ENCODE results near the gene PLAAT2. TPM values are rescaled to one million over a fixed set of nuclear protein-coding genes. Genes with fewer than 3 reads are reported as not detected.
A peak's percentile ranks its signal among the peaks of the same experiment; 100 is the strongest.
"Not testable (repeated sequence)": the region's sequence is repeated elsewhere in the genome, so short reads cannot be mapped to it uniquely, and the experiment has no call there.

The PLAAT2 gene
- total and polyA plus RNA-seq, 9 donors: 0.30 to 0.36 TPM; not detected in 7

- not testable (repeated sequence) for H3K4me3 ChIP-seq (ENCODE audit: low read length); H3K9me3 ChIP-seq (replicated peaks; ENCODE audit: control insufficient read depth, low read depth, low read length); H3K4me1 ChIP-seq (ENCODE audit: control insufficient read depth, insufficient read depth, low read length); H3K36me3 ChIP-seq (ENCODE audit: control insufficient read depth, insufficient read depth, low read length); H3K27ac ChIP-seq (ENCODE audit: low read length); H3K27me3 ChIP-seq (ENCODE audit: control insufficient read depth, insufficient read depth, low read length); DNase-seq
- 90% methylated on average over 21 of the region's 31 CpGs for WGBS (ENCODE audit: insufficient coverage)
Measured at GRCh38 chr11:63550156-63550700, 13.0 kb downstream of the PLAAT2 start.

DNA sequence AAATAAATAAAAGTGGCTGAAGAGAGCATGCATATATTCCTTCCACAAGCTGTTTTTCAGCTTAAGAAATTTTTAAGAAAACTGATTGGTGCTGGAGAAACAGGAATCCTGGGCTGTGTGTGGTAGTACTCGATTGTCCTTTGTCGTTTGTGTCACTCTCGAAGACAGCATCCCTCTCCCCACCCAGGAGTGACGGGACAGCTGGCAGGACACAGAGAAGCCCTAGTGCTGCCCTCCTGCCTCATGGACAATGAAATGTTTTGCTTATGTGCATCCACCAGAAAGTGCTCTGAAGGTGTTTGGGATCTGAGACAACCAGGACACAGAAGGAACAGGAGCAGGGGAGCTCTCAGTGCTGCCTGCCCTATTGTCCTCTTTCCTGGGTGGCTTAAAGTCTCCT is 13.8 kb downstream of the PLAAT2 start:
- Histone ChIP-seq H3K4me1 (ENCODE audit: control insufficient read depth, insufficient read depth, low read length) (peaks cover 8% of the 10 kb centered on the region), H3K9me3 (replicated peaks; ENCODE audit: control insufficient read depth, low read depth, low read length) (no peaks in the 10 kb centered on the region), H3K27me3 (ENCODE audit: control insufficient read depth, insufficient read depth, low read length) (no peaks in the 10 kb centered on the region), H3K27ac (ENCODE audit: low read length) (no peak overlapping the region), H3K4me3 (ENCODE audit: low read length) (no peak overlapping the region), H3K36me3 (ENCODE audit: control insufficient read depth, insufficient read depth, low read length) (peaks cover 5% of the 10 kb centered on the region)
- no CpG with 5 or more reads among the region's 4 CpGs for WGBS (ENCODE audit: insufficient coverage)
- no peak for DNase-seq

GRCh38 chr11:63548178-63548577 is 15.0 kb downstream of the PLAAT2 start:
- Histone ChIP-seq H3K4me3 (ENCODE audit: low read length) (no peak overlapping the region), H3K4me1 (ENCODE audit: control insufficient read depth, insufficient read depth, low read length) (peaks cover 5% of the 10 kb centered on the region), H3K27ac (ENCODE audit: low read length) (no peak overlapping the region), H3K36me3 (ENCODE audit: control insufficient read depth, insufficient read depth, low read length) (peaks cover 5% of the 10 kb centered on the region), H3K27me3 (ENCODE audit: control insufficient read depth, insufficient read depth, low read length) (no peaks in the 10 kb centered on the region), H3K9me3 (replicated peaks; ENCODE audit: control insufficient read depth, low read depth, low read length) (no peaks in the 10 kb centered on the region)
- WGBS (ENCODE audit: insufficient coverage): 73% methylated on average over 4 of the region's 4 CpGs
- DNase-seq: no peak

DNA sequence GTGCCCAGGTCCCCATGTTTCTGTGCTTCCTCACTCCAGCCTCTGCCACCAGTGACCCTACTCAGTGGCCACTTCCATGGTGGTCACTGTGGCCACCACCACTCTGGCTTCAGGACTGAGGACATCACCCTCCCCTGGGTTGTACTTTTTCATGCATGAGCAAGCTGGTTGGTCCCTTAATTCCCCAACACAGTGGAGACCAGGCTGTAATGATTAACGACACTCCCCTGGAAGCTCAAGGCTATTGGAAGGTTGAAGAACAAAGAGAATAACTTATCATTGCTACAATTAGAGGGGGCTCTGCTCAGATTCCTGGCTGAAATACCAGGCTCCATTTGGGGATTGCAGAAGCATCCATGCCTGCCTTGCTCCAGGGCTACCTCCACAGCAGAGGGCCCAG is 16.1 kb downstream of the PLAAT2 start:
- Histone ChIP-seq H3K36me3 (ENCODE audit: control insufficient read depth, insufficient read depth, low read length) (peaks cover 5% of the 10 kb centered on the region), H3K27me3 (ENCODE audit: control insufficient read depth, insufficient read depth, low read length) (no peaks in the 10 kb centered on the region), H3K4me1 (ENCODE audit: control insufficient read depth, insufficient read depth, low read length) (peaks cover 5% of the 10 kb centered on the region), H3K9me3 (replicated peaks; ENCODE audit: control insufficient read depth, low read depth, low read length) (no peaks in the 10 kb centered on the region), H3K27ac (ENCODE audit: low read length) (no peak overlapping the region), H3K4me3 (ENCODE audit: low read length) (no peak overlapping the region)
- no peak for DNase-seq
- WGBS (ENCODE audit: insufficient coverage): no CpG with 5 or more reads among the region's 1 CpG

DNA sequence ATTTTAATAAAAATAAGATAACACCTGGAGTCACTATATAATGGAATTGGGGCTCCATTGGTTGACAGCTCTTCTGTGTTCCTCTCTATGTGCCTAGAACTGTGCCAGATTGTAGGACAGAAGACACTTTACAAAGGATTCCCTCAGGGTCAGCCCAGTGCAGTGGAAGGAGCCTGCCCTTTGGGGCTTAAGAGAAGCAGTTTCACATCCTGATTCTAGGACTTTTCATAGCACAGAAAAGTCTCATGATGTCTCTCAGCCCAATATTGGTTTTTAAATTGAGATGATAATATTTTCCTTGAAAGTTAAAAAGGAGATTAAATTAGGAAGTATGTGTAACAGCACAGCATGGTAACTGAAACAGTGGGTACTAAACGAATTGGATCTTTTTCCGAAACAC is 19.5 kb downstream of the PLAAT2 start:
- no peaks in the 10 kb centered on the region for H3K4me1 ChIP-seq (ENCODE audit: control insufficient read depth, insufficient read depth, low read length)
- no peak overlapping the region for H3K27ac ChIP-seq (ENCODE audit: low read length)
- no CpG with 5 or more reads among the region's 2 CpGs for WGBS (ENCODE audit: insufficient coverage)
- no peaks in the 10 kb centered on the region for H3K9me3 ChIP-seq (replicated peaks; ENCODE audit: control insufficient read depth, low read depth, low read length)
- H3K4me3 ChIP-seq (ENCODE audit: low read length): no peak overlapping the region
- H3K27me3 ChIP-seq (ENCODE audit: control insufficient read depth, insufficient read depth, low read length): no peaks in the 10 kb centered on the region
- peaks cover 5% of the 10 kb centered on the region for H3K36me3 ChIP-seq (ENCODE audit: control insufficient read depth, insufficient read depth, low read length)
- no peak for DNase-seq

GRCh38 chr11:63542506-63542905 is 20.7 kb downstream of the PLAAT2 start:
- not testable (repeated sequence) for H3K27ac ChIP-seq (ENCODE audit: low read length); DNase-seq; H3K4me1 ChIP-seq (ENCODE audit: control insufficient read depth, insufficient read depth, low read length); H3K4me3 ChIP-seq (ENCODE audit: low read length); H3K9me3 ChIP-seq (replicated peaks; ENCODE audit: control insufficient read depth, low read depth, low read length); H3K27me3 ChIP-seq (ENCODE audit: control insufficient read depth, insufficient read depth, low read length); H3K36me3 ChIP-seq (ENCODE audit: control insufficient read depth, insufficient read depth, low read length)
- no CpG with 5 or more reads among the region's 2 CpGs for WGBS (ENCODE audit: insufficient coverage)

GRCh38 chr11:63537293-63538101 is 25.7 kb downstream of the PLAAT2 start:
- Histone ChIP-seq H3K36me3 (ENCODE audit: control insufficient read depth, insufficient read depth, low read length) (no peaks in the 10 kb centered on the region), H3K4me3 (ENCODE audit: low read length) (peak overlapping the region; percentile 41), H3K27ac (ENCODE audit: low read length) (peak overlapping the region; percentile 91), H3K27me3 (ENCODE audit: control insufficient read depth, insufficient read depth, low read length) (no peaks in the 10 kb centered on the region), H3K4me1 (ENCODE audit: control insufficient read depth, insufficient read depth, low read length) (peaks cover 23% of the 10 kb centered on the region), H3K9me3 (replicated peaks; ENCODE audit: control insufficient read depth, low read depth, low read length) (no peaks in the 10 kb centered on the region)
- peak; percentile 80 for DNase-seq
- WGBS (ENCODE audit: insufficient coverage): 46% methylated on average over 4 of the region's 8 CpGs

DNA sequence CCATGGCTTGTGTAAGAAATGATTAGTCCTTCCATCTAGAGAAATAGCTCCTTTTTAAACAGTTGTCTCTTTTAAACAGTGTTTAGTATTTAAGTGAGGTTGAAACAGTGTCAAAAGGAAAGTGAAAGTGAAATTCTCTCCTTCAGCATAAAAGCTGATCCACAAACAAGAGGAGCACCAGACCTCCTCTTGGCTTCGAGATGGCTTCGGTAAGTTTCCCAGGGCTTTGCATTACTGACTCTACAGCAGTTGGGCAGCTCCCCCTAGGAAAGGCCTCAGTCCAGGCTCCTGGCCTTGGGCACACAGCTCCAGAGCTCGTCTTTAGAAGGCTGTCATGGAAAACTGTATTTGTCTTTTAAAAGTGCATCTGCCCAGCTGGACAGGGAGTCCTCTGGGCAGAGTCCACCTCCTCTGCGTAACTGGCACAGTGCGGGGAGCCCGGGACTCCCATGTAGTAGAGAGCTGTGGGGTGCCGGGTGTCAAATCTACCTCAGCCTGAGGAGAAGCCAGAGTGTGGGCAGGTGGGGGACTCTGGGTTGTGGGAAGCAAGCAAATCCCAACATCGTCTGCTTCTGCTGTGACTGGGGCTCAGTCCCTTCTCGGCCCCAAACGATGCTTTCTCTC is 26.4 kb downstream of the PLAAT2 start, which contains the start of gene PLAAT4:
PLAAT4 (plus strand) TSS at position 140 of the 624 bp plus-strand sequence; CDS start at position 201, 61 bp downstream.
- no peaks in the 10 kb centered on the region for H3K9me3 ChIP-seq (replicated peaks; ENCODE audit: control insufficient read depth, low read depth, low read length)
- H3K4me1 ChIP-seq (ENCODE audit: control insufficient read depth, insufficient read depth, low read length): peaks cover 23% of the 10 kb centered on the region
- 56% methylated on average over 5 of the region's 10 CpGs for WGBS (ENCODE audit: insufficient coverage)

DNA sequence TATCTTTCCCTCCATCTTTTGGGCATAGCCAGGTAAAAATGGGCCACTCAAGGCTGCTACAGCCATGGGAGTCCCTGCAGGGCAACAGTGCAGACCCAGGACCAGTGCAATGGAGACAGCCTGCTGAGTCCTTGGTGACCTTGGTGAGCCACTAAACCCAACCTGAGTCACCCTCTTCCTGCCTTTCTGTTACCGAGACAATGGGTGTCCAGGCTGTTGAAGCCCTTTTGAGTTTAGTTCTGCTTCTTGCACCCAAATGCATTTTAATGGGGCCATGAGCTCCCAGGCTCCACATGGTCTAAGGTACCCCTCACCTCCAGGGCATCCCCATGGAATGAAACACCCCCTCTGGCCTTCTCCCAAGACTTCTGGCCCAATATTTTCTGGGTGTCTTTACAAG is 27.4 kb downstream of the PLAAT2 start:
- Histone ChIP-seq H3K36me3 (ENCODE audit: control insufficient read depth, insufficient read depth, low read length) (no peaks in the 10 kb centered on the region), H3K4me1 (ENCODE audit: control insufficient read depth, insufficient read depth, low read length) (peaks cover 23% of the 10 kb centered on the region), H3K27ac (ENCODE audit: low read length) (no peak overlapping the region), H3K9me3 (replicated peaks; ENCODE audit: control insufficient read depth, low read depth, low read length) (no peaks in the 10 kb centered on the region), H3K4me3 (ENCODE audit: low read length) (no peak overlapping the region), H3K27me3 (ENCODE audit: control insufficient read depth, insufficient read depth, low read length) (no peaks in the 10 kb centered on the region)
- no peak for DNase-seq
- 92% methylated on average over 1 of the region's 1 CpG for WGBS (ENCODE audit: insufficient coverage)

More for the DNA sequence above, 26.4 kb downstream of the PLAAT2 start, which contains the start of gene PLAAT4:
- H3K27ac ChIP-seq (ENCODE audit: low read length): peak within 1 kb of the TSS; percentile 91
- DNase-seq: peak; percentile 89
- H3K36me3 ChIP-seq (ENCODE audit: control insufficient read depth, insufficient read depth, low read length): no peaks in the 10 kb centered on the region
- H3K27me3 ChIP-seq (ENCODE audit: control insufficient read depth, insufficient read depth, low read length): no peaks in the 10 kb centered on the region
- peak within 1 kb of the TSS; percentile 41 for H3K4me3 ChIP-seq (ENCODE audit: low read length)

DNA sequence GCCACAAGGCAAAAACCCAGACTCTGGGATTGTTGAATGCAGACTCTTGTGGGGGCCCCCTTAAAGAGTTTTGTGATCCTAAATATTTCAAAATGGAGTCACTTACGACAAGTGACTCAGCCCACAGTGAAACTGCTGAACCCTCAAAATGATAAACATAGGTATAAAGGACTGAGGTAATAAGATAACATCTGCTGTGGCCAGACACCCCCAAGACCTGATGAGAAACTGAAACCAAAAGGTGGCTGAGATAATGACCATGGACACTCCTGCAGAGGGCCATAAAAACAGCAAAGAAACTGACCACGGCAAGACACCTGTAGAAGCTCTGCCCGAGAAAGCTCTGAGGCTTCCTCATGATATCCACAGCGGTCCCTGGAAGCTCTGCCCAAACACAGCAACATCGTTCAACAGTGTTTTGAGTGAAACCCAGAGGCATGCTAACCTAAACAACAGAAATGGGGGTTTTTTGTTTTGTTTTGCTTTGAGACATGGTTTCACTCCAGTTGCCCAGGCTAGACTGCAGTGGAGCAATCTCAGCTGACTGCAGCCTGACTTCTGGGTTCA is 28.2 kb downstream of the PLAAT2 start:
- Histone ChIP-seq H3K27ac (ENCODE audit: low read length) (no peak overlapping the region), H3K9me3 (replicated peaks; ENCODE audit: control insufficient read depth, low read depth, low read length) (no peaks in the 10 kb centered on the region), H3K4me1 (ENCODE audit: control insufficient read depth, insufficient read depth, low read length) (peaks cover 23% of the 10 kb centered on the region), H3K27me3 (ENCODE audit: control insufficient read depth, insufficient read depth, low read length) (no peaks in the 10 kb centered on the region), H3K4me3 (ENCODE audit: low read length) (no peak overlapping the region), H3K36me3 (ENCODE audit: control insufficient read depth, insufficient read depth, low read length) (no peaks in the 10 kb centered on the region)
- WGBS (ENCODE audit: insufficient coverage): 59% methylated on average over 3 of the region's 5 CpGs
- no peak for DNase-seq
